Measurements from ENCODE around the gene C19orf81.

- TF ChIP-seq MYC (IDR thresholded peaks at IDR 0.05; ENCODE audit: low read depth, low read length) (no peak), POLR2A (IDR thresholded peaks at IDR 0.05; ENCODE audit: low read depth, low read length) (no peak)
Measured at GRCh38 chr19:50632151-50632835, 17.0 kb upstream of the C19orf81 start.

All from endothelial cell of umbilical vein (primary cell).